Measurements from ENCODE around the gene SEC63.

The SEC63 gene

GRCh38 chr6:107869871-107870270, 88.1 kb downstream of the SEC63 start:
- no peak for TF ChIP-seq SIN3A (IDR thresholded peaks at IDR 0.05; ENCODE audit: borderline replicate concordance, insufficient read depth, low read length)
- TF ChIP-seq TAF1 (IDR thresholded peaks at IDR 0.05; ENCODE audit: borderline replicate concordance, insufficient read depth, low read length): no peak
- TF ChIP-seq REST (IDR thresholded peaks at IDR 0.05; ENCODE audit: insufficient read depth in 1 of 2, low read depth in 2 of 2, low read length in 2 of 2): no peak
- no peak for TF ChIP-seq POLR2AphosphoS5 (IDR thresholded peaks at IDR 0.05; ENCODE audit: low read depth, low read length)
- no peak for TF ChIP-seq FOXP2 (optimal IDR thresholded peaks at IDR 0.05; ENCODE audit: borderline replicate concordance, extremely low read depth, extremely low read length, insufficient read depth)

- TF ChIP-seq FOXP2 (optimal IDR thresholded peaks at IDR 0.05; ENCODE audit: borderline replicate concordance, extremely low read depth, extremely low read length, insufficient read depth): no peak
- TF ChIP-seq SIN3A (IDR thresholded peaks at IDR 0.05; ENCODE audit: borderline replicate concordance, insufficient read depth, low read length): no peak
- no peak for TF ChIP-seq TAF1 (IDR thresholded peaks at IDR 0.05; ENCODE audit: borderline replicate concordance, insufficient read depth, low read length)
- no peak for TF ChIP-seq REST (IDR thresholded peaks at IDR 0.05; ENCODE audit: insufficient read depth in 1 of 2, low read depth in 2 of 2, low read length in 2 of 2)
- no peak for TF ChIP-seq POLR2AphosphoS5 (IDR thresholded peaks at IDR 0.05; ENCODE audit: low read depth, low read length)
These were observed 89.0 kb downstream of the SEC63 start for GRCh38 chr6:107868867-107869611.

GRCh38 chr6:107867302-107867615, 90.7 kb downstream of the SEC63 start:
- TF ChIP-seq SIN3A (IDR thresholded peaks at IDR 0.05; ENCODE audit: borderline replicate concordance, insufficient read depth, low read length) (no peak), FOXP2 (optimal IDR thresholded peaks at IDR 0.05; ENCODE audit: borderline replicate concordance, extremely low read depth, extremely low read length, insufficient read depth) (no peak), TAF1 (IDR thresholded peaks at IDR 0.05; ENCODE audit: borderline replicate concordance, insufficient read depth, low read length) (no peak), POLR2AphosphoS5 (IDR thresholded peaks at IDR 0.05; ENCODE audit: low read depth, low read length) (no peak), REST (IDR thresholded peaks at IDR 0.05; ENCODE audit: insufficient read depth in 1 of 2, low read depth in 2 of 2, low read length in 2 of 2) (no peak)

- no peak for TF ChIP-seq REST (IDR thresholded peaks at IDR 0.05; ENCODE audit: insufficient read depth in 1 of 2, low read depth in 2 of 2, low read length in 2 of 2)
- TF ChIP-seq POLR2AphosphoS5 (IDR thresholded peaks at IDR 0.05; ENCODE audit: low read depth, low read length): no peak
- TF ChIP-seq SIN3A (IDR thresholded peaks at IDR 0.05; ENCODE audit: borderline replicate concordance, insufficient read depth, low read length): no peak
- no peak for TF ChIP-seq FOXP2 (optimal IDR thresholded peaks at IDR 0.05; ENCODE audit: borderline replicate concordance, extremely low read depth, extremely low read length, insufficient read depth)
- TF ChIP-seq TAF1 (IDR thresholded peaks at IDR 0.05; ENCODE audit: borderline replicate concordance, insufficient read depth, low read length): no peak
These were observed 91.3 kb downstream of the SEC63 start for GRCh38 chr6:107866606-107867301.
